Mucosa of rectum (tissue), 2 donors: Measurements from ENCODE around the gene HEATR5B.
A peak's percentile ranks its signal among the peaks of the same experiment; 100 is the strongest.

Experiments used
- H3K27ac ChIP-seq, 2 donors: one replicate each; pipeline ENCODE4 v1.7.0; 2013; ENCODE audit warnings: inconsistent platforms in 2 of 2, low read depth in 2 of 2, low read length in 2 of 2
- H3K27me3 ChIP-seq, 2 donors: one replicate each; pipeline ENCODE4 v1.7.0; 2013; ENCODE audit warnings: low read length in 2 of 2; ENCODE audit not compliant: control insufficient read depth in 2 of 2, insufficient read depth in 2 of 2
- H3K36me3 ChIP-seq, 2 donors: one replicate each; pipeline ENCODE4 v1.7.0; 2013; ENCODE audit warnings: low read length in 2 of 2; ENCODE audit not compliant: control insufficient read depth in 2 of 2, insufficient read depth in 2 of 2
- H3K4me1 ChIP-seq, 2 donors: one replicate each; pipeline ENCODE4 v1.7.0; 2013; ENCODE audit warnings: low read length in 2 of 2, mild to moderate bottlenecking in 1 of 2; ENCODE audit not compliant: control insufficient read depth in 2 of 2, insufficient read depth in 2 of 2
- H3K4me3 ChIP-seq, 2 donors: one replicate each; pipeline ENCODE4 v1.7.0; 2013; ENCODE audit warnings: low read length in 2 of 2
- H3K9ac ChIP-seq, 2 donors: one replicate each; pipeline ENCODE4 v1.7.0; 2013; ENCODE audit warnings: low read length in 2 of 2, low read depth in 1 of 2, mild to moderate bottlenecking in 1 of 2
- H3K9me3 ChIP-seq, 2 donors: one replicate each; pipeline ENCODE4 v1.7.0; 2013; ENCODE audit warnings: low read length in 2 of 2; ENCODE audit not compliant: control insufficient read depth in 2 of 2
- donor health status: healthy.
- donor health status: Normal muscosa, but diverticular disease.

Gene HEATR5B

DNA sequence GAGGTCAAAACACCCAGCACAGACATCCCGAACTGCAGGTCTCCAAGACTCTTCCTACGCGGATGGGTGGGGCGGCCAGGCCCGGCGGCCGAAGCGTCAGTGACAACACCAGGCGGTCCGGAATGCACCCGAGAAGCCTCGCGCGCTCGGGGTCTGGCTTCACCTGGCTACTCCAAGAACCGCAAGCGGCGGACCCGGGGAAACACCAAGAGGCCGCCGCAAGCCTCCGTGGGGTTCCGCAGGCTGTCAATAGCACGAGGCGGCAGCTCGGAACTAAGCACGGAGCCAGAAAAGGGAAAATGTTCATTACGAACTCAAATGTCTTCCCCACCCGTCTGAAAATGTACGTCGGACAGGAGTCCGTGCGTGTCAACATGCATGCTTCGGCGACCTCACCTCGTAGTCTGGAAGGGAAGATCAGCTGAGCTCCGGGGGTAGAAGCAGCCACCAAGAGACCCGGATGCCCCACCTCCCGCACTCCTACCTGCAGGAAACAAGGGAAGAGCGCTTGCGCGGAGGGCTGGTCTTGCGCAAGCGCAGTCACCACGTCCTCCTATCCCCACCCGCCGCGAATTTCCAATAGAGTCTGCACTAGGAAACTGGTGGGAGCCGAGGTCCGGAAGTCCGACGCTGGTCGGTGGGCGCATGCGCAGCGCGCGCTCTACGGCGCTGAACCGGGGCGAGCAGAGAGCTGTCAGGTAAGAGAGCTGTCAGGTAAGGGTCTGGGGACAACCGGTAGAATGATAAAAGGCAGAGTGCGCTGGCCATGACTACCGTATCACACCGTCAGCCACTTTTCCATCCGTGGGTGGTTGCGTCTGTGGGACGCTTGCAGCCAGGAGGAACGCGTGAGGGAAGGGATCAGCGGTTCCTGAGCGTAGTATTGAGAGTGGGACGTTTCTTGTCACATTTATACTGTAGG, at the start of gene HEATR5B, which contains the start of gene GPATCH11:
Gene HEATR5B, minus strand, starts transcription at position 500 of the 922 bp plus-strand sequence. CDS start 958 bp downstream, outside the sequence.
Gene GPATCH11, plus strand, starts transcription at position 646 of the 922 bp plus-strand sequence. CDS start 3,864 bp downstream, outside the sequence.
- Histone ChIP-seq H3K27ac (peak within 1 kb of the TSS; percentile 83 to 86), H3K36me3 (peaks cover 4 to 7% of the 10 kb centered on the region in 2 donors), H3K27me3 (no peaks in the 10 kb centered on the region), H3K9me3 (no peaks in the 10 kb centered on the region), H3K9ac (peak within 1 kb of the TSS; percentile 78 to 93), H3K4me1 (peaks cover 9 to 15% of the 10 kb centered on the region in 2 donors), H3K4me3 (peak within 1 kb of the TSS; percentile 98 to 100)

DNA sequence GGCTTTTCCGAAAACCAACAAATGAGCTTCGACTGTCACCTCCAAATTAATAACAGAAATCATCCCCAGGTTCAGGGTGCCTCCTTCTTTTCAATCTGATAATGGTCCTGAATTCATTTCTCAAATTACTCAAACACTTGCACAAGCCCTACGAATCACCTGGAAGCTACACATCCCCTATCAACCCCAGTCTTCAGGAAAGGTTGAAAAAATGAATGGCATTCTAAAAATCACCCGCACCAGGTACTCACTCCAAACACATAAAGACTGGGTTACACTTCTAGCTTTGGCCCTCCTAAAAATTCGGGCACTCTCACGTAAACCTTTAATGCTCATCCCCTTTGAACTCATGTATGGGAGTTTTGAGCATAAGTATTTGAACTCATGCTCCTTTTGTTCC, 48.7 kb upstream of the HEATR5B start:
- no peaks in the 10 kb centered on the region for H3K9me3 ChIP-seq
- no peaks in the 10 kb centered on the region for H3K4me1 ChIP-seq
- H3K27ac ChIP-seq: no peak overlapping the region
- no peaks in the 10 kb centered on the region for H3K27me3 ChIP-seq
- H3K4me3 ChIP-seq: no peak overlapping the region
- H3K9ac ChIP-seq: no peak overlapping the region
- peaks cover 55 to 76% of the 10 kb centered on the region in 2 donors for H3K36me3 ChIP-seq

DNA sequence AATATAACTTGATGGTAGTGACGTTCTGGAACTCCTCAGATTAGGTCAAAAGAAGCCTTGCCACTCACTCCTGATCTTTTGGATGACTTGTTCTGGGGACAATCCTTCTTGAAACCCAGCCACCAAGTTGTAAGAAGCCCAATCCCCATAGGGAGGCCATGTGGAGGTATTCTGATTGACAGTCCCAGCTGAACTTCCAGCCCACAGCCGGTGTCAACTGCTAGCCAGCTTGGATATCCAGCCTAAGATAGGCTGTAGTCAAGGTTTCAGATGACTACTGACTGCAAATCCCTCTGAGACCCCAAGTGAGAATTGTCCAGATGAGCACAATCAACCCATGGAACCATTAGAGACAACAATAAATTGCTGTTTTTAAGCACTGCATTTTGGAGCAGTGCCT, 41.2 kb upstream of the HEATR5B start:
- Histone ChIP-seq H3K27me3 (no peaks in the 10 kb centered on the region), H3K4me3 (no peak overlapping the region), H3K36me3 (peaks cover 41 to 50% of the 10 kb centered on the region in 2 donors), H3K27ac (no peak overlapping the region), H3K4me1 (no peaks in the 10 kb centered on the region), H3K9me3 (no peaks in the 10 kb centered on the region), H3K9ac (no peak overlapping the region)

DNA sequence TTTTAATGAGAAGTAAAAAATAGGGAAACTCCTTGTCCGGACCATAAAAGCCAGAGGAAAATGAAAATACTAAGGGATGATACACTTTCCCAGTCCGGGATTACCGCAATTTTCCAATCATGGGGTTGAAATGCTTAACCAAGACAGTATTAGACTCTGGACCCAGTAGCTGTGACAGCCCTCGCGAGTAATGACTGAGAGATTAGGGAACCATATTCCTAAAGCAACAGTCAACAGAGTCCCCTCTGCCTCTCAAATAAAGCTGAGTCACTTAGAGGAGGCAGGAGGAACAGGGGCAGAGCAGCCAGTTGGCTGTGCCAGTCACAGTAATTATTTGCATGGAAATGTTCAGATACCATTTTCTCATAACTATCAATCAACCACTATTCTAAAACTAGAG, 35.0 kb upstream of the HEATR5B start:
- Histone ChIP-seq H3K9me3 (no peaks in the 10 kb centered on the region), H3K9ac (no peak overlapping the region), H3K4me3 (no peak overlapping the region), H3K27ac (no peak overlapping the region), H3K27me3 (no peaks in the 10 kb centered on the region), H3K36me3 (peaks cover 23 to 42% of the 10 kb centered on the region in 2 donors), H3K4me1 (no peaks in the 10 kb centered on the region)

DNA sequence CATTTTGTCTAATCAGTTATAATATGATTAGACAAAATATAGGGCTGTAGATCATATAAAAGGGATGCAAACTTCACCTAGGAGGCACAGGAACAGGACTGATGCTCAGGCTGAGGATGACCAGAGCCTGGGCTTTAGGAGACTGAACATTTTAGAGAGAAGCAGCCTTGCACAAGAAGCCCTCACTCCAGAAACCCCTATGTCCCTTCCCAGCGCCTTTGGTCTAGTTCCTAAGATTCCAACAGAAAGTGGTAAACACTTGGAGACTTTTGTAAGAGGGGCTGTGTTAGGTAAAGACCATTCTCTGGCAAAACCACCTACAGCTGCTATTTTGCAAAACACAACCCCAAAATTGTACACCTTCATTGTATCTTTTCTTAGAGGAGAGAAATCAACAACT, 33.4 kb upstream of the HEATR5B start:
- H3K27ac ChIP-seq: no peak overlapping the region
- no peak overlapping the region for H3K9ac ChIP-seq
- H3K36me3 ChIP-seq: peaks cover 21 to 44% of the 10 kb centered on the region in 2 donors
- H3K4me3 ChIP-seq: no peak overlapping the region
- H3K4me1 ChIP-seq: no peaks in the 10 kb centered on the region
- H3K9me3 ChIP-seq: no peaks in the 10 kb centered on the region
- no peaks in the 10 kb centered on the region for H3K27me3 ChIP-seq

DNA sequence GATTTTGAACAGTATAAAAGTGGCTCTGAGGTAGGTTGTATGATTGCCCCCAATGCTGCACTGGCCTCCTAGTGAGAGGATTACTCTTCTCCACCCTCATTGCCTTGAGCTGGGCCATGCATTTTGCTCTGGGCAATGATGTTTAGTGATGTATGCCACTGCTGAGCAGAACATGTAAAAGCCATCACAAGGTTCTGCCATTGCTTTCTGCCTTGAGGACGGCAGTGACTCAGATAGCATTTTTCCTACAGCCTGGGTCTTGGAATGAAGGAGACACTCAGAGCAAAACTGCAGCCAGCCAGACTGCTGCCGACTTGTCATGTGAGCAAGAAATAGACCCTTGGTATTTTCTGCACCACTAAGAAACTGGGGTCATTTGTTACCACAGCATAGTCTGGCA, 27.8 kb upstream of the HEATR5B start:
- no peaks in the 10 kb centered on the region for H3K4me1 ChIP-seq
- no peak overlapping the region for H3K27ac ChIP-seq
- no peak overlapping the region for H3K4me3 ChIP-seq
- no peaks in the 10 kb centered on the region for H3K27me3 ChIP-seq
- H3K36me3 ChIP-seq: peaks cover 34 to 46% of the 10 kb centered on the region in 2 donors
- no peak overlapping the region for H3K9ac ChIP-seq
- H3K9me3 ChIP-seq: no peaks in the 10 kb centered on the region

DNA sequence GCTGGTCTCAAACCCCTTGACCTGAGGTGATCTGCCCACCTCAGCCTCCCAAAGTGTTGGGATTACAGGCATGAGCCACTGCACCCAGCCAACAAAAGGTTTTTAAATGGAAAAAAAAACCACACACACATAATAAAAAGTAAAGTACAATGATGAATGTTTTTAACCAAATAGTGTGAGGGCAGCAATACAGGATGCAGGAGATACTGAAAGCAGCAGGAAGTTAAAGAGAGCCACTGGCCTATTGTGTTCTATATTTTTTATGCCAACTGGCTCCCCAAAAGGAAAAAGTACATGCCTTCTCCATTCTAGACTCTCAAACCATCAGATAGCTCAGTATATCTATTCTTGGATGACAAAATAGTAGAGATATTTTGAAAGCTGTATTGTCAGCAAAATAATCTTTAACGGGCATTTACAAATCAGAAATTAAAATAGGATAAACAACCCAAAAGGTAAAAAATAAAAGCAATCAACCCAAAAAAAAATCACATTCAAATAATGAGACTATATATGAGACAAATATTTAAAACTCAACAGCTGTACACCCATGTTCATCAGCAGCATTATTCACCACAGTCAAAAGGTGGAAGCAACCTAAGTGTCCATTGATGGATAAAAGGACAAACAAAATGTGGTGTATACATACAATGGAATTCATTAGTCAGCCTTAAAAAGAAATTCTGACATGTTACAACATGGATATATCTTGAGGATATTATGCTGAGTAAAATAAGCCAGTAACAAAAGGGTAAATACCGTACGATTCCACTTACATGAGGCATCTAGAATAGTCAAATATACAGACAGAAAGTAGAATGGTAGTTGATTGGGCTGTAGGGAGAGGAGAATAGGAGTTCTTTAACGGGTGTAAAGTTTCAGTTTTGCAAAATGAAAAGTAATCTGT, 26.4 kb upstream of the HEATR5B start:
- H3K27ac ChIP-seq: no peak overlapping the region
- no peaks in the 10 kb centered on the region for H3K9me3 ChIP-seq
- no peaks in the 10 kb centered on the region for H3K4me1 ChIP-seq
- no peak overlapping the region for H3K9ac ChIP-seq
- H3K27me3 ChIP-seq: no peaks in the 10 kb centered on the region
- no peak overlapping the region for H3K4me3 ChIP-seq
- H3K36me3 ChIP-seq: peaks cover 41 to 47% of the 10 kb centered on the region in 2 donors

DNA sequence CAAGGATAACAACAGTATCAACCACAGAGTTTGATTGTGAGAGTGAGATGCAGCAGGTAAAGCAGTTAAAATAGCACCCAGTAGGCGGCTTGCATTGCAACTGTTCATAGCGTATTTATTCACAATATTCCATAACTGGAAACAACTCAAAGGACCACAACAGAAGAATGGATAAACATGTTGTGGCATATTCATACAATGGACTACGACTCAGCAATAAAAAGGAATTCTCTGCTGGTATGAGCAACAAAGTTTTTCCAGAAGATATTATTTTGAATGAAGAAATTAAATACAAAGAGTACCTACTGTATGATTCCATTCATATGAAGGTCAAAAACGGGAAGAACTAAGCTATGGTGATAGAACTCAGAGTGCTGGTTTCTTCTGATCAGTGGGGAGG, 25.4 kb upstream of the HEATR5B start:
- H3K27me3 ChIP-seq: no peaks in the 10 kb centered on the region
- peaks cover 37 to 47% of the 10 kb centered on the region in 2 donors for H3K36me3 ChIP-seq
- H3K4me3 ChIP-seq: no peak overlapping the region
- H3K27ac ChIP-seq: no peak overlapping the region
- H3K9ac ChIP-seq: no peak overlapping the region
- H3K4me1 ChIP-seq: no peaks in the 10 kb centered on the region
- H3K9me3 ChIP-seq: no peaks in the 10 kb centered on the region

DNA sequence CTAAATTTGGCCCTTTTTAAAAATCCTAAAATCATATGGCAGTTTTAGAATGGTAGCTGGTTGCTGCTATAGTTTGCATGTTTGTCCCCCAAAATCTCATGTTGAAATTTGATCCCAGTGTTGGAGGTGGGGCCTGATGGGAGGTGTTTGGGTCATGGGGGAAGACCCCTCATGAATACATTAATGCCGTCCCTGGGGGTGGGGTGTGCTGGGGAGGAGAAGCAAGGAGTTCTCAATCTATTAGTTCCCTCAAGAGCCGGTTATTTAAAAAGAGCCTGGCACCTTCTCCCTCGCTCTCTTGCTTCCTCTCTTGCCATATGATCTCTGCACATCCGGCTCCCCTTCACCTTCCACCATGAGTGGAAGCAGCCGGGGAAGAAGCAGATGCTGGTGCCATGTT, 21.0 kb upstream of the HEATR5B start:
- H3K9ac ChIP-seq: no peak overlapping the region
- no peak overlapping the region for H3K4me3 ChIP-seq
- H3K9me3 ChIP-seq: no peaks in the 10 kb centered on the region
- no peaks in the 10 kb centered on the region for H3K4me1 ChIP-seq
- no peaks in the 10 kb centered on the region for H3K27me3 ChIP-seq
- H3K27ac ChIP-seq: no peak overlapping the region
- peaks cover 50 to 53% of the 10 kb centered on the region in 2 donors for H3K36me3 ChIP-seq

DNA sequence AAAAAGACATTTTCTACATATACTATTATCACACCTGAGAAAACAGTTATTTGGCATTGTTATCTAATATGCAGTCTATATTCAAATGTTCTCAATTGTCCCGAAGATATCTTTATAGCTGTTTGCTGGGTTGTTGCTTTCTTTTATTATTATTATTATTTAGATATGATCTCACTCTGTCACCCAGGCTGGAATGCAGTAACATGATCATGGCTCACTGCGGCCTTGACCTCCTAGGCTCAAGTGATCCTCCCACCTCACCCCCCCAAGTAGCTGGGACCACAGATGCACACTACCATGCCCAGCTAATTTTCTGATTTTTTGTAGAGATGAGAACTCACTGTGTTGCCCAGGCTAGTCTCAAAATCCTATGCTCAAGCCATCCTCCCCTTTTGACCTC, 20.0 kb upstream of the HEATR5B start:
- Histone ChIP-seq H3K9ac (no peak overlapping the region), H3K4me1 (no peaks in the 10 kb centered on the region), H3K36me3 (peaks cover 49 to 51% of the 10 kb centered on the region in 2 donors), H3K27me3 (no peaks in the 10 kb centered on the region), H3K9me3 (no peaks in the 10 kb centered on the region), H3K4me3 (no peak overlapping the region), H3K27ac (no peak overlapping the region)
